Measurements from ENCODE around the gene KAT5. TPM values are rescaled to one million over a fixed set of nuclear protein-coding genes. Genes with fewer than 3 reads are reported as not detected.

The KAT5 gene
- total RNA-seq, 2 donors from 2014 or later: 49.0 to 50.5 TPM

GRCh38 chr11:65710421-65710820, 1.6 kb upstream of the KAT5 start:
- H3K4me1 ChIP-seq (ENCODE audit: control insufficient read depth in 1 of 2, low read depth in 2 of 2): peaks cover 5 to 36% of the 10 kb centered on the region in 2 donors
- no peak for DNase-seq (ENCODE audit: low spot score)
- H3K4me3 ChIP-seq: no peak overlapping the region
- TF ChIP-seq CTCF (IDR thresholded peaks at IDR 0.05): no peak
- no peaks in the 10 kb centered on the region for H3K9me3 ChIP-seq
- no peak for ATAC-seq (ENCODE audit: insufficient number of reproducible peaks, low FRiP score, low read depth)
- peaks cover 21% of the 10 kb centered on the region for H3K36me3 ChIP-seq
- H3K27me3 ChIP-seq (replicated peaks; ENCODE audit: insufficient read depth): no peaks in the 10 kb centered on the region
- peak overlapping the region; percentile 95 to 100 for H3K27ac ChIP-seq

- no peaks in the 10 kb centered on the region for H3K9me3 ChIP-seq
- H3K4me3 ChIP-seq: peak overlapping the region; percentile 99
- no peaks in the 10 kb centered on the region for H3K27me3 ChIP-seq (replicated peaks; ENCODE audit: insufficient read depth)
- peak overlapping the region; percentile 95 to 100 for H3K27ac ChIP-seq
- no peak for ATAC-seq (ENCODE audit: insufficient number of reproducible peaks, low FRiP score, low read depth)
- H3K4me1 ChIP-seq (ENCODE audit: control insufficient read depth in 1 of 2, low read depth in 2 of 2): peaks cover 5 to 31% of the 10 kb centered on the region in 2 donors
- H3K36me3 ChIP-seq: peaks cover 40% of the 10 kb centered on the region
- TF ChIP-seq CTCF (IDR thresholded peaks at IDR 0.05): no peak
- no peak for DNase-seq (ENCODE audit: low spot score)
These were observed 603 bp downstream of the KAT5 start for GRCh38 chr11:65712633-65713076.

GRCh38 chr11:65713212-65713969, 1.3 kb downstream of the KAT5 start:
- Histone ChIP-seq H3K36me3 (peaks cover 46% of the 10 kb centered on the region), H3K4me3 (peak overlapping the region; percentile 99)
- ATAC-seq (ENCODE audit: insufficient number of reproducible peaks, low FRiP score, low read depth): no peak

GRCh38 chr11:65714433-65714832, 2.4 kb downstream of the KAT5 start:
- TF ChIP-seq CTCF (IDR thresholded peaks at IDR 0.05): no peak
- Histone ChIP-seq H3K27me3 (replicated peaks; ENCODE audit: insufficient read depth) (no peaks in the 10 kb centered on the region), H3K4me3 (no peak overlapping the region), H3K9me3 (no peaks in the 10 kb centered on the region), H3K36me3 (peaks cover 57% of the 10 kb centered on the region), H3K27ac (no peak overlapping the region), H3K4me1 (ENCODE audit: control insufficient read depth in 1 of 2, low read depth in 2 of 2) (peaks cover 15 to 45% of the 10 kb centered on the region in 2 donors)
- no peak for ATAC-seq (ENCODE audit: insufficient number of reproducible peaks, low FRiP score, low read depth)
- no peak for DNase-seq (ENCODE audit: low spot score)

More at GRCh38 chr11:65713212-65713969, 1.3 kb downstream of the KAT5 start:
- no peak for DNase-seq (ENCODE audit: low spot score)
- peaks cover 5 to 37% of the 10 kb centered on the region in 2 donors for H3K4me1 ChIP-seq (ENCODE audit: control insufficient read depth in 1 of 2, low read depth in 2 of 2)
- no peaks in the 10 kb centered on the region for H3K9me3 ChIP-seq
- H3K27me3 ChIP-seq (replicated peaks; ENCODE audit: insufficient read depth): no peaks in the 10 kb centered on the region
- no peak for TF ChIP-seq CTCF (IDR thresholded peaks at IDR 0.05)
- peak overlapping the region; percentile 95 to 100 for H3K27ac ChIP-seq

GRCh38 chr11:65716302-65716701, 4.2 kb downstream of the KAT5 start:
- H3K27ac ChIP-seq: no peak overlapping the region
- TF ChIP-seq CTCF (IDR thresholded peaks at IDR 0.05): no peak
- no peaks in the 10 kb centered on the region for H3K9me3 ChIP-seq
- DNase-seq (ENCODE audit: low spot score) (no peak), ATAC-seq (ENCODE audit: insufficient number of reproducible peaks, low FRiP score, low read depth) (no peak)
- H3K27me3 ChIP-seq (replicated peaks; ENCODE audit: insufficient read depth): no peaks in the 10 kb centered on the region
- peaks cover 60% of the 10 kb centered on the region for H3K36me3 ChIP-seq
- peaks cover 15 to 35% of the 10 kb centered on the region in 2 donors for H3K4me1 ChIP-seq (ENCODE audit: control insufficient read depth in 1 of 2, low read depth in 2 of 2)
- no peak overlapping the region for H3K4me3 ChIP-seq

All from thoracic aorta (tissue), 2 donors.